ENCODE measurements around the gene ART3.

Gene ART3

GRCh38 chr4:76074993-76075600, 588 bp downstream of the ART3 start:
- TF ChIP-seq CTCF (IDR thresholded peaks at IDR 0.05; ENCODE audit: low read depth, low read length, missing control alignments): no peak
- DNase-seq (ENCODE audit: extremely low read depth, low read depth): no peak
- no peak overlapping the region for H3K4me3 ChIP-seq (replicated peaks; ENCODE audit: low read depth, low read length)

- DNase-seq (ENCODE audit: extremely low read depth, low read depth): no peak
- no peak overlapping the region for H3K4me3 ChIP-seq (replicated peaks; ENCODE audit: low read depth, low read length)
- TF ChIP-seq CTCF (IDR thresholded peaks at IDR 0.05; ENCODE audit: low read depth, low read length, missing control alignments): no peak
These were observed 3.6 kb downstream of the ART3 start for GRCh38 chr4:76078033-76078613.

- no peak overlapping the region for H3K4me3 ChIP-seq (replicated peaks; ENCODE audit: low read depth, low read length)
- DNase-seq (ENCODE audit: extremely low read depth, low read depth): no peak
- no peak for TF ChIP-seq CTCF (IDR thresholded peaks at IDR 0.05; ENCODE audit: low read depth, low read length, missing control alignments)
These were observed 9.0 kb downstream of the ART3 start for GRCh38 chr4:76083386-76083988.

GRCh38 chr4:76084542-76084941, 10.0 kb downstream of the ART3 start:
- DNase-seq (ENCODE audit: extremely low read depth, low read depth): no peak
- TF ChIP-seq CTCF (IDR thresholded peaks at IDR 0.05; ENCODE audit: low read depth, low read length, missing control alignments): no peak

GRCh38 chr4:76087007-76087769, 12.7 kb downstream of the ART3 start:
- DNase-seq (ENCODE audit: extremely low read depth, low read depth): peak; percentile 42
- H3K4me3 ChIP-seq (replicated peaks; ENCODE audit: low read depth, low read length): no peak overlapping the region
- peak; percentile 60 for TF ChIP-seq CTCF (IDR thresholded peaks at IDR 0.05; ENCODE audit: low read depth, low read length, missing control alignments)

More at GRCh38 chr4:76084542-76084941, 10.0 kb downstream of the ART3 start:
- H3K4me3 ChIP-seq (replicated peaks; ENCODE audit: low read depth, low read length): no peak overlapping the region

- TF ChIP-seq CTCF (IDR thresholded peaks at IDR 0.05; ENCODE audit: low read depth, low read length, missing control alignments): no peak
- H3K4me3 ChIP-seq (replicated peaks; ENCODE audit: low read depth, low read length): no peak overlapping the region
- DNase-seq (ENCODE audit: extremely low read depth, low read depth): no peak
These were observed 14.2 kb downstream of the ART3 start for GRCh38 chr4:76088719-76089118.

Data from HFF-Myc (cell line).